GM18867 (cell line): ENCODE results near the gene OTOF.

ENCODE experiments used
- ATAC-seq: cut with Tn5 transposase; IDR thresholded peaks from one replicate; pipeline ENCODE4 v1.9.1; 2021; ENCODE audit warnings: mild to moderate bottlenecking, moderate library complexity; ENCODE audit not compliant: unreplicated experiment

The OTOF gene

DNA sequence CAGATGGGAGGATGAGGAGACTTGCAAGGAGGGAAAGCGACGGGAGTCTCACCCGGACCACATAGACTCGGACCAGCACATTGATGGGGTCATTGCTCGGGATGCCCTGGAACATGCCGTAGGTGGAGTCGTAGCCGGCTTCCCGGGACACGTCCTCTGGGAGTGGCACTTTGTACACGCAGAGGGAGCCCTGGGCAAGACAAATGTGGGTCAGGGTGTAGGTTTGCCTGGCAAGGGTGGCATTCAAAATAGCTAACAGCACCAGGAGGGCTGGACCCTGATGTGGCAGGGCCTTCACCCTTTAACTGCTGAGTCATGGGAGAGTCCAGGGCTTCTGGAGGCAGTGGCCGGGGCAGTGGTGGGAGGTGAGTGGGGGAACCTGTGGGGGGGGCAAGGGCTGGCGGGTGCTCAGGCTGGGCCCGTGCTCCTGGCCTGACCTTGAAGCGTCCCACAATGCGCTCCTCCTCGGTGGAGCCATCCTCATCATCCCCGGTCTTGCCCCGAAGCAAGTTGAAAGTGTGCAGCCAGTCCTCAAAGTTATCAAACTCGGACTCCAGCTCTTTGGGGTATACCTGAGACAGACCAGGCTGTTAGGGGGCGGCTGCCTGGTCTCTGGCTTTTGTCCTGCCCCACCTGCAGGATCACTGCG lies 11.1 kb downstream of the OTOF start:
- no peak for ATAC-seq

DNA sequence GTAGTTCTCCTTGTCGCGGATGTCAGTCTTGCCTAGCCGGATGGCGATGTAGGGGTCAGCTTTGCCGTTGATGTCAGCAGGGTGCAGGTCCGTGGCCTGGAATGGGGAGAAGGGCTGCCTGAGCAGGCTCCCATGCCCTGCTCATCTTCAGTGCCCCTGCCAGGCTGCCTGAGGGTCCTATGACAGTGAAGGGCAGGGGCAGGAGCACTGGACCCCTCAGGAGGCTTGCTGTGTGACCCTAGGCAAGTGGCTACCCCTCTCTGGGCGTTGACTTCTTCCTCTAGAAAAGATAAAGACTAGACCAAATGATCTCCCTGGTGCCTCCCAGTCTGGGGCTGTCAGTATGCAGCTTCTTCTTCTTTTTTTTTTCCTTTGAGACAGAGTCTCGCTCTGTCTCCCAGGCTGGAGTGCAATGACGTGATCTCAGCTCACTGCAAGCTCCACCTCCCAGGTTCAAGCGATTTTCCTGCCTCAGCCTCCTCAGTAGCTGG lies 11.9 kb downstream of the OTOF start:
- no peak for ATAC-seq

DNA sequence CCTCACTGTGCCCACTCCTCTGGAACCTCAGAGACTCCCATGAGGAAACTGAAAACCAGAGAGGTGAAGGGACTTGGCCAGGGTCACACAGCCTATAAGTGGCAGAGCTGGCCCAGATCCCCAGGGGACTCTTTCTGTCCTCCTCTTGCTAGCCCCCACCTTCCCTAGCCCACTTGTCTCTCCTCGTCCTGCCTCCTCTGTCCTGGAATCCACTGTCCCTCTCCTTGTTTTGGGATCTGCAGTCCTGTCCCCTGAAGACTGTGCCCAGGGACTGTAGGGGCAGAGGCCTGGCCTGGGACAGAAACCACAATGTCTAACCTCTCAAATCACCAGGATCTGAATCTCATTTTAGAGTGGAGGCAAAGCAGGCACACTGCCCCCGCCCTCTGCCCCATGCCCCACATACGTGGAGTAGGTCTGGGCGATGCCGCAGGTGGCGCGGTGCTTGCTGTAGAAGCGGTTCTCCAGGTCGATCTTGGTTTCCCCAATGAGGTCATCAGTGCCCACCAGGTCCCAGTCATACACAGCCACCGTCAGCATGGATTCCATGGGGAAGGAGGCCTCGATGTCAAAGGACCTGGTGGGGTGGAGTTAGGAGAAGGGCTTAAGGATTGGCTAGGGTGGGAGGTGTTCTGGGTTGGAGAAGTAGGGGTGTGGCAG lies 12.5 kb downstream of the OTOF start:
- ATAC-seq, result no peak

DNA sequence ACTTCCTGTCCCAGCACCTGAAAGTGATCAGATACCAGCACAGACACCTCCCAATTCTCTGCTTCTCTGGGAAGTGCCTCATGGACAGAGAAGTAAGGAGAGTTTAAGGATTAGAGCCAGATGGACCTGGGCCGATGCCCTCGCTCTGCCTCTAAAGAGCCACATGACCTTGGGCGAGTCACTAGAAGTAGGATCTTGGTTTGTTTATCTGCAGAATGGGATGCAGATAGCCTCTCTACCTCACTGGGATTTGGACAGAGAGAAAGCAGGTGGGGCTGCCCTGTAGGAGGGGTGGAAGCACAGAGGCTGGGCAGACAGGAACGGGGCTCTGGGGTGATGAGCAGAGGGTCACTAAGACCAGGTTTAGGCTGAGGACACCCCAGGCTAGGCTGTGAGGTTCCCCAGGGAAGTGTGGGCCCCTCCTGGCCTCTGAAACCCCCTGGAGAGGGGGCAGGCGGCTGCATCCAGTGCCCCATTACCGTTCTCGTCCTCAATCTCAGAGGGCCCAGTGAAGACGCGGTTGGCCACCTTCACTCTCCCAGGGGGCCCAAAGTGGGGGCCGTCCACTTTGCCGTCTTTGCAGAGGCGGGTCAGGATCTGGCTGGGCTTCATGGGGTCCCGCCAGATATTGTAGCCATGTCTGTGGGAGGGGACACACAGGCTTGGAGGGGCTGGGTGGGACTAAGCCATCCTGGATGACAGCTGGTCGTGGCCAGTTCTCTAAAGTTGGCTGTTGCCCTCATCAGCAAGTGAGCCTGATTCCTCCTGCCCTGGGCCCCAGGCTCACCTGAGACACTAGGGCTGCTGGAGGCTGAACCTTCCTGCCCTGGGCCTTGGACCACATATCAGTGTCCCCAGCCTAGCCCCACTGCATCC lies 13.3 kb downstream of the OTOF start:
- no peak for ATAC-seq

DNA sequence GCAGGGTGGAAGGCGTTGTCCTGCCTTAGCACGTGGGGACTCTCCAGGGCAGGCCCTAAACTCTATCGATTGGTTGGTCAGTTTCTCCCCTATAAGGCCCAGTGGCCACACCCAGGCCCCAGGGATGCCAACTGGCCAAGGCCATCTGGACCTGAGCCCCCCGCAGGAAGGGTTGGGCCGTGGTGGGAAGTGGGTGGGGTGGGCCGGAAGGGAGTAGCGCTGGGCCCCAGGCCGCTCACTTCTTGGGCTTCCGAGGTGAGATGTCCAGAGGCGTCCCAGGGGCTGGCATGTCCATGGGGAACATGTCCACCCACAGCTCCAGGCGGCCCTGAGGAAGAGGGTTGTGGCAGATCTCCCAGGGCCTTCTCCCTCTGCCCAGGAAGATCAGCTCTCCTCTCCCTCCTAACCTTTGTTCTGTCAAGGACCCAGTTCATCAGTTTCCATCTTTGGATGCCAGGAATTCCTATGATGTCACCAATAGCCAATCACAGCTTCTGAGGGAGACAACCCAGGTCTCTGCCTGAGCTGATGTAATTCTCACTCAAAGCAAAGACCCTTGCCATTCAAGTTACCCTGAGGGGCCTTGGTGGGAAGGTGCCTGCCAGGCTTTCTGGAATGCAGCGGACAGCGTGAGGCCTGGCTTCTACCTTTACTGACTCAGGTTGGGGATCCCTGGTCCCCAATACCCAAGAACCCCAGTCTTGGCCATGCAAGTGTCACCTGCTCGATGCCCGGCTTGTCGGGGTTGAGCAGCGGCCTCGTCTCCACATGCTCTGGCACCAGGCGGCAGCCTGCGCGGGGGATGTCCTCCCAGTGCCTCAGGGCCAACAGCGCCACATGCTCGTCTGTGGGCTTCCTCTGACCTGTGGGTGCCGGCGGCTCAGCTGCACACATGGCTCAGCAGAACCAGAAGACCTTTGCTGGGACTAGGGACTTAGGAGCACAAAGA lies 14.4 kb downstream of the OTOF start:
- no peak for ATAC-seq

DNA sequence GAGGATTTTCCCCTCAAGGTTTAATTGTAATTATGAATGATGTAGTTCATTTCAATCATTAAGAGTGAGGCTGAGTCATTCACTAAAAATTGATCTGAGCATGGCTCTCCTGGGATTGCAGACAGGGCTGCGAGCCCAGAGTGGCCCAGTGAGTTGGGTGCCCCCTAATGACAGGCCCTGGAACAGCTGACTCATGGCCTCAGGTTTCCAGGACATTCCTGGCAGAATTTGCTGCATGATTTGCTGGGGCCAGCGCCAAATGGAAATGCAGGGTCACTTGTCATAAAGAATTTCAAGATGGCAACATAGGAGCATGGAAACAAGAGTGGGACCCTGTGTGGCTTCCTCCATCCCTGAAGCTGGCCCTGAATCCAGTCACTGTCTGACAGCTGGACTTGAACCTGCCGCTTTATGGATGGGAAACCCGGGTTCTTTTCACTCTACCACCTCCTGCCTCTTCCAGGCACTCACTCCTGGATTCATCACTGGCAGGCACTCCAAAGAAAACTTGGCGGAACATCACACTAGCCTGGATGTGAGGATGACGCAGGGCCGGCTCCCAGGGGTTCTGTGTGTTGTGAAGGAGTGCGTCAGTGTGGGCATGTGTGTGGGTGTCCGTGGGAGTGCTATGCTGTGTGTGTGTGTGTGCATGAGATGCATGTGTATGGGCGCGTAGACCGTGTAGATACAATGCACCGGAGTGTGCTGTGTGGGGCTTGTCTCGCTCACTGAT lies 15.2 kb downstream of the OTOF start:
- ATAC-seq, result no peak

DNA sequence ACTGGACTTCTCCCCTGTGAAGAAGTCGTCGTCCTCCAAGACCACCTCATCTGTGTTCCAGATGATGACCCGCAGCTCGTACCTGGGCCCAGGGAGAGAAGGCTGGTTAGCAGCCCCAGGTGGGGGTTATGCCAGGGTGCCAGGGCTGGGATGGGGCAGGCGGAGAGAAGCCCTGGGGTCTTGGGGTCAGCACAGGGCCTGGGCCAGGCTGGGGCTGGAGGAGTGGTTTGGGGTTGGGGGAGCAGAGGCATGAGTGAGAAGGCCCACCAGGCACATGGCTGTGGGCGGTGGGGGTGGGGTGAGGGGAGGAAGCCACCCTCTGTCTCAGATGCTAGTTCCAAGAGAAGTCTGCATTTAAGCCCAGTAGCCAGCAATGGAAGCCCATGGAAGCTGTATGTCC lies 15.8 kb downstream of the OTOF start:
- no peak for ATAC-seq

DNA sequence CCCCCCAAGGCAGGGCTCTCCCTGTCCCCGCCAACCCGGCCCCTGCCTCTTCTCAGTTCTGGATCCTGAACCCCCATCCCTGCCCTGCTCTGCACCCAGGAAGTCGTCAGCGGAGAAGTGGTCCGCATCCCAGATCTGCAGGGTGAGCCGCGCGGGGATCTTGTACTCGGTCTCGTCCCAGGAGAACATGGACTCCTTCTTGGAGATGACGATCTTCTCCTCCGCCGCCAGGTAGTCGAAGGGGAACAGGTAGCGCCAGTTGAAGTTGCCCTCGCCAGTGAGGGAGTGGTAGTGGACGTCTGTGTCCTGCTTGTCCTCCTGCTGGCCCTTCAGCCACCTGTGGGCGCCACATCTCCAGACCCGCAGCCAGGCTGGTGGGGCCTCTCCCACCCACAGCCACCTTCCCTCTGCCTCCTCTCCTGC lies 16.3 kb downstream of the OTOF start:
- ATAC-seq, result no peak

DNA sequence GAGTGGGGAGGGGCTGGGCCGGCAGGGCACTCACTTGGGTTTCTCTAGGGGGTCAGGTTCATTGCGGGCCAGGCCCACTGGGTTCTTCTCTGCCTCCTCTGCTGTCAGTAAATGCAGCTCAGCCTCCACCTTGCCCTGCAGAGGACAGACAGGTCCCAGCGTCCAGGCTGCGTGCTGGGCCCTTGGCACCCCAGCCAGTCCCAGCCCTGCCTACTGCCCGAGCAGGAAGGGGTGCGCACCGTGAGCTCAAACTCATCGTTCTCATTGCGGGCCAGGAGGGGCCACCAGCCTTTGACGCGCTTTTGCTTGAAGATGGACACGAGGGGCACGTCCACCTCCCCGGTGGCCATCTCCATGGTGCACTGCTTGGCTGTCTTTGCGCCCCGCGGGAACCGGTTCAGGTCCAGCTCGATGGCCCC lies 17.3 kb downstream of the OTOF start:
- ATAC-seq, result no peak

DNA sequence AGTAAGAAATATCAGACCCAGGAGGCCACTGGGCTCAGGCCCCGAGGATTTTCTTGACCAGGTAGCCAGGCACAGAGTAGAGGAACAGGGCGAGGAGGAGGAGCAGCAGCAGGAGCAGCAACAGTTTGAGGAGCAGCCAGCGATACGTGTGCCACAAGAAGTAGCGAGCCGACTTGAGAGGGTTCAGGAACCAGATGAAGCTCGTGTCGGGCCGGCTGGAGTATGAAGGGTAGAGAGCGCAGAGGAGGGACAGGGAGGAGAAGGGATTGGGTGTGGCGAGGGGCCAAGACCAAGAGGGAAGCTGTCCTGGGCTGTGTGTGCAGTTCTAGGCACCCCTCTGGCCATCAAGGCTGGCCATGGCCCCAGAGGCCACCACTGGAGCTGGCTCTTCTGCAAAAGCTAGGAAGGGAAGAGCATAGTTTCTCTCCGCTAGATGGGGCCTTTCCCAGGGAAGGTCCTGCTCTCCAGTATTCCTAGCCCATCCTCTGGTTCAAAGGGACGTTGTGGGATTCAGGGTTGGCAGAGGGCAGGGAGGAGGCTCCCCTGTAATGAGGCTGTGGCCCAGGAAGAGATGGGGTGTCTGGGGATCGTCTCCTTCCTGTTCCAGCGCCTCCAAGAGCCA lies 17.8 kb downstream of the OTOF start:
- no peak for ATAC-seq

DNA sequence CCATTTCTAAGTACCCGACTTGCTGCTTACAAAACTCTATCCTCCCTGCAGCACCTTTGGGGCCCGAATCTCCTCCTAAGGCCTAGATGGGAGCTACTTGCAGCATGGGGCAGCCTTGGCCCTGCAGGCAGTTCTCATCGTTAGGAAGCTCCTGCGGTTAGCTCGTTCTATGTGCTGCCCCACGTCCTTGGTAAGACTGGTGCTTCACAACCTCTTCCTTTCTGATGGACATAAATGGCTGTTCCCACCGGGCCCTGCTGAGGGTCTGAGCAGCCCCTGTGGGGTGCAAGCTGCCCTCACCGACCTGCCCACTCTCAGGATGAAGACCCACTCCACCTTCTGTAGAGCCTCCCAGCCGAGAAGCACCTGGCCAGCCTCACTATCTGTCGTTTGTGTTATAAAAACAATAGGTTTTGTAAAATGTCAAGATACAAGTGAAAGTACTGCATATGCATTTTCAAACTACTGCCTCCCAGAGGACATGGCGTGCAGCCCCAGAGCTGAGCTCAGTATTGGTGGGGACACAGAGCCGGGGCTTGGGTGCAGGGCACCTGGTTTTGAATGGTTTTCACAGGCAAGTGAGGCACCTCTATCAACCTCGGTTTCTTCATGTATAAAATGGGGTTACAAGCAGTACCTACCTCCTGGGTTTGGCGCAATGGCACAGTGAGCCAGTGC lies 19.4 kb downstream of the OTOF start:
- ATAC-seq, result no peak

DNA sequence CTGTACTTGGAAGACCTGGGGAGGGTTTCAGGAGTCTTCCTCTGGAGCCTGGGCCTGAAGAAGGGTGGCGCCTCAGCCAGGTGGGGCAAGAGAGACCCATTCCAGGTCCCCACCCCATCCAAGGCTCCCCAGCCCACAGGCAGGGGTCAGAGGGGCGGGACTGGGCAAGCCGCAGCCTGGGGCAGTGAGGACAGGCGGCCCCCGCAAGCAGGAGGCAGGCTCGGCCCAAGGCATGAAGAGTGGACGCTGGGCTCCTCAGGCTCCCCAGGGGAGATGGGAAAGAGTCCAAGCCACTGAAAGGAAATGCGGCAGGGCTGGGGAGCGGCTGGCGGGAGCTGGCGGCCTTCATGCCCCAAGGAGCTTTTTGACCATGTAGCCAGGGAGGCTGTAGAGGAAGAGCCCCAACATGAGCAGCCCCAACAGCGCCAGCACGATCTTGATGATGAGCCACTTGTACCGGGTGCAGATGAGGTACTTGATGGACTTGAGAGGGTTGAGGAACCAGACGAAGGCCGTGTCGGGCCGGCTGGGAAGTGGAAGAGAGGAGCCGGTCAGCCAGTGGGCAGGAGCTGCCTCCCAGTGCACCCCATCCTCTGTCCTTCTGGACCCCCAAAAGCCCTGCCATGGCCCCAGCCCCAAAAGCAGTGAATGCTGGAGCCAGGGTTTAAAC lies 20.1 kb downstream of the OTOF start:
- ATAC-seq, result no peak

DNA sequence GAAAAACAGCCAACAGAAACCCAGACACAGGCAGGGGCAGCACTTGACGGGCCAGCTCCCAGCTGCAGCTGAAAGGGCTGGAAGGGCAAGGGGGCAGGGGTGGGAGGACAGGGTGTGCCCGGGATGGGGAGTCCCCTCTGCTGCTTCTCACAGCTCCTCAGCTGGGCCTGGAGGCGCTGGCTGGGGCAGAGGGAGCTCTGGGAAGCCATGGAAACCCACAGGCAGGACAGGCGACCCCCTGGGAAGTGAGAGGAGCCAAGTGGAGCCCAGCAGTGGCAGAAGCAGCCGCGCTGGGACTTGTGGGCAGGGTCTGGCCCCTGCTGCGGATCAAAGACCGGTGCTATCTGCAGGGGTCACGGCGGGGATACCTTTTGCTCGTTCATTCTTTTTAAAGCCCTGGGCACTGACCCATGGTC lies 20.7 kb downstream of the OTOF start:
- no peak for ATAC-seq

DNA sequence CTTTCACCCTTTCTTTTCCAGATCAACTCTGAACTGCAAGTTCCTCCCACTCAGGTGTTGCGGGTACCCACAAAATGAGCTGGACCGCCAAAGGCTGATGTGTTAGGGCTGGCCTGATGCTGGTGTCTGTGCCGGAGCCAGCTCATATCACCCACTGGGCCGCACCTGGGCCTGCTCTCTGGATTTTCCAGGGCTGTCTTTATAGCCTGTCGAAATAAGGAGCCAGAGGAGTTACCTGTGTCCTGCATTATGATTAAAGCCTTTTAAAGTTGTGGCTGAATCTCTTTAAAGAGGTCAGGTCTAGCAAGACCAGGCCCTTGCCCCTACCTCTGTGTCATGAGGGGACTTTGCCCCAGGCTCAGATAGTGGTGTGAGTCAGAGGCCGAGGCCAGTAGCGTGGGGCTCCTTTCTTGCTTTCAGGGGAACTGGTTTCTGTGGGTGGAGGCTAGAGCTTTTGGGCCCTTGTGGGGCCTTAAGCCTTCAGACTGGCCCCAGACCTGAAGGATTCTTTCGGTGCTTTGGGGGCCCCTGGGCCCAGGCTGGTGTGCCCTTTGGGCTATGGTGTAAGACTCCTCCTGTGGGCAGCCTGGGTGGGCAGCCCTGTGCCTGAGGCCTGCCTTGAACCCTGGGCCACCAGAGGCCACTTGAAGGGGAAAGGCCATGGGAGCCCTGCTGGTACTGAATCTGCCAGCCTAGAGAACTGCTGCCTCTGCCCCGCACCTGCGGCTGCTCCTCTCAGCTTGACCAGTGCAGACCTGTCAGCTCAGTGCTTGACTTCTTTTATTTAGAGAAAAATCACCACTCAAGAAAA lies 21.3 kb downstream of the OTOF start:
- ATAC-seq, result no peak

DNA sequence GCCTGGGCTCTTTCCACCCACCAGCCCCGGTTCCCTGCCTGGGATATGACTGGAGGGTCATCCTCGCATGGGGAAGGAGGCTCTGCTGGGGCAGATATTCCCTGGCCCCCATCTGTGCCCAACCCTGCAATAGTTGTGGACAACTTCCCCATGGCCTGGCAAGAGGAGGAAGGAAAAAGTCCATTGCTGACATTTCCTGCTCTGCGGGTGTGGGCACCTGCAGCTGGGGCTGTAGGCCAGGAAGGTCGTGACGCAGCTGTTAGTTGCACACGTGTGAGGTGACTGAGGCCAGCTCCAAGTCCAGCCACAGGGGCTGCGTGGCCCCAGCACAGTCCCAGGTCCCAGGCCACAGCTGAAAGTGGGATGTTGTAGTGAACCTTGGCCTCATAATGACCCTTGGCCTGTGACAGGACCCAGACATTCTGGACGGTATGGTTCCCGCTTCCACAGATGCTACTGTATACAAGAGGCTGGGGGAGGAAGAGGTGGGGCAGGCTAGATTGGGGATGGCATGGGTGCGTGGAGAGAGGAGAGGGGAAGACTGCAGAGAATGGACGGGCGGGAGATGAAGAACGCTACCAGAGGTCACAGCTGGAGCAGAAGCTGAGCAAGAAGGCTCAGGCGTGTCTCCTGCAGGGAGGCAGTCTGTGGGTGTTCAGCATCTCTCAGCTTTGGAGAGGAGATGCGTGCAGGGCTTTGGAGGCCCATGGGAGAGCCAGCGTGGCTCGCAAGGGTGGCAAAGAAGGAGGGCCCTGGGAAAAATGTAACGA lies 22.1 kb downstream of the OTOF start:
- ATAC-seq, result no peak

DNA sequence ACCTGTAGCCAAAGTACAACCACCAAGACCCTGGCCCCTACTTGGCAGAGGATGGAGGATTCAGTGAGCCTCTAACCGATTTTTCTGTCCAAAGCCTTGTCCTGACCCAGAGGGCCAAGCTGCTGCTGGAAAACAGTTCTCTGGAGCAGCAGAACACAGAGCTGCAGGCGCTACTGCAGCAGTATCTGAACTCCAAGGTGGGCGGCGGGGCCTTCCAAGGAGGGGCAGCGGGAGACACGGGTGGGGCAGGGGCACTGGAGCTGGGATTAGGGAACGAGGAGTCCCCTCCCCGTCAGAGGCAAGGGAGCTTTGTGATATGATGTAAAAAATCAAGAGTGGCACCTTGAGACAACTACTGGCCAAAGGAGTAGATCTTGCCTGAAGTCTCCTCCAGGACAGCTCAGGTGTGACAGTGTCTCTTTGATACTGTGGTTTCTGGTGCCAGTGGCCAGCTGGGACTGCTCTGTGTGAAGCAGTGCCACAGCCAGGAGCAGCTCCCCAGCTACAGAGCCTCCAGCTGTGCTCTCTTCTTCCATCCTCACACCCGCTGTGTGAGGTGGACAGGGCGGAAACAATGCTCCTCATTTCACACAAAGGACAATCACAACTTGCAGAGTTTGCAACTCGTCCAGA lies 22.8 kb downstream of the OTOF start:
- no peak for ATAC-seq
